Endothelial cell of umbilical vein (primary cell): Measurements from ENCODE around the gene MAP3K10. TPM values are rescaled to one million over a fixed set of nuclear protein-coding genes. Genes with fewer than 3 reads are reported as not detected.

Source experiments
- BruUV-seq: library from RNA; stranded (reverse); fragments of 400-500 nt; replicated peaks from 2 replicates; lab custom pipeline; 2021; lab: Mats Ljungman, UMichigan
- CTCF ChIA-PET: fragments of 300-600, 350-600 bp; sonication (Branson Sonifier 250); formaldehyde crosslinking; loops from one replicate; lab custom pipeline; 2021; ENCODE audit warnings: antibody characterized with exemption, inconsistent platforms; lab: Charles Lee
- POLR2A ChIA-PET: fragments of 300-600, 350-600 bp; sonication (Branson Sonifier 250); formaldehyde crosslinking; loops from one replicate; lab custom pipeline; 2021; ENCODE audit warnings: antibody characterized with exemption, inconsistent platforms; lab: Charles Lee
- DNase-seq: peaks from one replicate; pipeline ENCODE4 v3.0.0-alpha.2; 2011; ENCODE audit warnings: low read depth, low spot score
- FAIRE-seq: peaks from 2 replicates; lab custom pipeline; 2011; peaks lifted over from hg19 to GRCh38; lab: Jason Lieb, UNC
- H2AFZ ChIP-seq: 2 replicates; pipeline ENCODE4 v1.6.0; 2012; ENCODE audit warnings: low read depth, low read length, control low read depth, inconsistent platforms
- H3K27ac ChIP-seq: 2 replicates; pipeline ENCODE4 v1.5.1; 2011; ENCODE audit warnings: low read depth, mild to moderate bottlenecking, control low read depth, low read length, moderate library complexity; ENCODE audit not compliant: insufficient read depth
- H3K27me3 ChIP-seq, 2 experiments: 2 replicates each; pipeline versions ENCODE4 v1.6.0 to v1.6.1; 2011; ENCODE audit warnings: low read length in 2 of 2, mixed read lengths in 1 of 2; ENCODE audit not compliant: control insufficient read depth in 2 of 2, insufficient read depth in 2 of 2
- H3K36me3 ChIP-seq, 2 experiments: 2 replicates in 1 of 2; 3 replicates in 1 of 2; pipeline ENCODE4 v1.5.1; 2011; ENCODE audit warnings: low read length in 2 of 2, mild to moderate bottlenecking in 1 of 2, moderate library complexity in 1 of 2; ENCODE audit not compliant: control insufficient read depth in 2 of 2, insufficient read depth in 2 of 2; ENCODE audit errors: extremely low read depth in 1 of 2
- H3K4me1 ChIP-seq: 3 replicates; pipeline ENCODE4 v1.5.1; 2011; ENCODE audit warnings: mild to moderate bottlenecking, low read length; ENCODE audit not compliant: control insufficient read depth, insufficient read depth; ENCODE audit errors: extremely low read depth
- H3K4me2 ChIP-seq: 2 replicates; pipeline ENCODE4 v1.6.1; 2011; ENCODE audit warnings: low read length, control low read depth, mixed read lengths; ENCODE audit not compliant: insufficient read depth
- H3K4me3 ChIP-seq, 3 experiments: fragments of 200-600 bp in 1 of 3; sonication (generic), shearing (Covaris generic) in 1 of 3; replicated peaks in 1 of 3; 2 replicates each; pipeline ENCODE4 v1.5.1; 2011 to 2016; ENCODE audit warnings: control low read depth in 3 of 3, low read length in 3 of 3, mild to moderate bottlenecking in 2 of 3, inconsistent platforms in 1 of 3, low read depth in 1 of 3, moderate library complexity in 1 of 3; ENCODE audit not compliant: insufficient read depth in 1 of 3
- H3K79me2 ChIP-seq: 2 replicates; pipeline ENCODE4 v1.6.0; 2012; ENCODE audit warnings: low read length, inconsistent platforms; ENCODE audit not compliant: control insufficient read depth, insufficient read depth
- H3K9ac ChIP-seq: replicated peaks from 2 replicates; pipeline ENCODE3; 2011; ENCODE audit warnings: low read length, control low read depth; ENCODE audit not compliant: insufficient read depth; ENCODE audit errors: extremely low read depth
- H3K9me1 ChIP-seq: replicated peaks from 3 replicates; pipeline ENCODE4 v1.6.0; 2011; ENCODE audit warnings: mild to moderate bottlenecking, low read length; ENCODE audit not compliant: control insufficient read depth, insufficient read depth; ENCODE audit errors: extremely low read depth
- H3K9me3 ChIP-seq: replicated peaks from 2 replicates; pipeline ENCODE4 v1.5.1; 2012; ENCODE audit warnings: low read length, inconsistent platforms; ENCODE audit not compliant: control insufficient read depth, insufficient read depth
- H4K20me1 ChIP-seq: replicated peaks from 2 replicates; pipeline ENCODE3; 2011; ENCODE audit warnings: mild to moderate bottlenecking, low read length; ENCODE audit not compliant: control insufficient read depth, insufficient read depth; ENCODE audit errors: extremely low read depth
- CTCF ChIP-seq, 2 donors: IDR thresholded peaks; 1 replicate in 1 of 2; 2 replicates in 1 of 2; pipeline ENCODE4 v1.5.1; 2011; ENCODE audit warnings: low read length in 2 of 2, mild to moderate bottlenecking in 2 of 2, moderate library complexity in 2 of 2, control low read depth in 1 of 2, inconsistent platforms in 1 of 2, low read depth in 1 of 2; ENCODE audit not compliant: insufficient read depth in 1 of 2; ENCODE audit errors: extremely low read depth in 1 of 2
- EZH2 ChIP-seq: IDR thresholded peaks from 2 replicates; pipeline ENCODE4 v1.6.1; 2012; ENCODE audit warnings: borderline replicate concordance, low read depth, mild to moderate bottlenecking, moderate library complexity, low read length, inconsistent platforms; ENCODE audit not compliant: severe bottlenecking
- FOS ChIP-seq: IDR thresholded peaks from 2 replicates; pipeline ENCODE4 v1.6.1; 2011; ENCODE audit warnings: mild to moderate bottlenecking, low read length, moderate library complexity, borderline replicate concordance; ENCODE audit not compliant: insufficient read depth
- GATA2 ChIP-seq: IDR thresholded peaks from 2 replicates; pipeline ENCODE4 v1.7.0; 2011; ENCODE audit warnings: low read depth, mild to moderate bottlenecking, moderate library complexity, mixed read lengths, low read length; ENCODE audit not compliant: insufficient read length, insufficient read depth
- JUN ChIP-seq: IDR thresholded peaks from 2 replicates; pipeline ENCODE4 v1.6.1; 2011; ENCODE audit warnings: borderline replicate concordance, low read depth; ENCODE audit not compliant: insufficient read length, insufficient read depth
- MAX ChIP-seq: IDR thresholded peaks from 2 replicates; pipeline ENCODE4 v1.6.1; 2011; ENCODE audit not compliant: insufficient read depth, insufficient read length
- MYC ChIP-seq: IDR thresholded peaks from one replicate; pipeline ENCODE4 v1.6.1; 2011; ENCODE audit warnings: mild to moderate bottlenecking, low read depth, low read length
- POLR2A ChIP-seq: IDR thresholded peaks from 2 replicates; pipeline ENCODE4 v1.6.1; 2012; ENCODE audit warnings: low read depth, mild to moderate bottlenecking, control low read depth, low read length
- POLR2AphosphoS5 ChIP-seq: IDR thresholded peaks from 2 replicates; pipeline ENCODE4 v1.6.1; 2012; ENCODE audit warnings: low read depth, mild to moderate bottlenecking, control low read depth, low read length, moderate library complexity; ENCODE audit not compliant: insufficient read depth
- dilution Hi-C: fragments of 300-500 bp; cut with MboI; formaldehyde crosslinking; loops from one replicate; pipeline ENCODE4 v1.15.0; 2019; ENCODE audit warnings: low sequenced_read_pairs; ENCODE audit not compliant: extremely low pct_ligation_motif_present
- intact Hi-C: fragments of 100-400 bp; cut with micrococcal nuclease; formaldehyde crosslinking; loops from one replicate; pipeline ENCODE4 v1.10.0; 2022
- polyA plus RNA-seq, 4 experiments: library from polyadenylated mRNA; depleted of rRNA in 3 of 4; stranded (reverse) in 3 of 4; unstranded in 1 of 4; fragments of >200 nt; gene quantifications; 2 replicates each; pipeline versions ENCODE4 v1.2.1 to v1.2.3, GENCODE V29; 2011 to 2012; ENCODE audit warnings: missing spikeins in 1 of 4
- total RNA-seq: library from RNA; stranded (reverse); gene quantifications from 2 replicates; pipeline ENCODE4 v1.2.3, GENCODE V29; 2021

MAP3K10 gene
- total and polyA plus RNA-seq, 2 donors (not counting 3 experiments of a cell fraction or from before 2014, with no cell fraction given), result 6.3 to 19.4 TPM

DNA sequence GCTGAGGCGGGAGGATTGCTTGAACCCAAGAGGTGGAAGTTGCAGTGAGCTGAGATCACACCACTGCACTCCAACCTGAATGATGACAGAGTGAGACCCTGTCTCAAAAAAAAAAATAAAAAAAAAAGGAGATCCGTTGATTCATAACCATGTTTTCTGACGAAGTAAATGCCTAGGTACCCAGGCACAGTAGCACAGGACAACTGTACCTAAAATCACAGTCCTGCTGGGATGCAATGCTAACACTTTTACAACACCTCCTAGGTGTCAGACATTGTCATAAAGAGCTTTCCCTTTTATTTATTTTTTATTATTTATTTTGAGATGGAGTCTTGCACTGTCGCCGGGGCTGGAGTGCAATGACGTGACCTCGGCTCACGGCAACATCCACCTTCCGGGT is 29.4 kb downstream of the MAP3K10 start:
- intact Hi-C loops, result loop anchor here (5.0 kb wide), 1 partner anchor 63 kb away; no protein-coding TSS in a partner anchor

More for the DNA sequence above, 29.4 kb downstream of the MAP3K10 start:
- dilution Hi-C loops, result no loop called here
- Histone ChIP-seq H3K4me2 (no peak overlapping the region), H3K4me3 (no peak overlapping the region), H2AFZ (no peak overlapping the region), H4K20me1 (no peaks in the 10 kb centered on the region), H3K9ac (no peak overlapping the region), H3K4me1 (peaks cover 11% of the 10 kb centered on the region), H3K9me3 (no peaks in the 10 kb centered on the region), H3K27ac (no peak overlapping the region), H3K9me1 (no peaks in the 10 kb centered on the region), H3K27me3 (peaks cover 28% of the 10 kb centered on the region in 2 experiments), H3K79me2 (no peaks in the 10 kb centered on the region), H3K36me3 (no peaks in the 10 kb centered on the region)
- FAIRE-seq (no peak), DNase-seq (no peak)
- CTCF ChIA-PET, result interaction anchor here (2.7 kb wide), 1 partner anchor 81 kb away, joined by 19 read pairs; no protein-coding TSS in a partner anchor
- POLR2A ChIA-PET, result no interaction called here
- BruUV-seq, result no TSS peak
- TF ChIP-seq FOS (no peak), EZH2 (no peak), GATA2 (no peak), JUN (no peak), POLR2AphosphoS5 (no peak), MYC (no peak), CTCF (IDR thresholded peaks at IDR 0.05; ENCODE audit: extremely low read depth in 1 of 2, insufficient read depth in 1 of 2, low read depth in 1 of 2, low read length in 2 of 2) (no peak), POLR2A (no peak), MAX (no peak)
